Stimulated activated CD8-positive, alpha-beta memory T cell treated with anti-CD3 and anti-CD28 coated beads, Interleukin-7, amount 100 ng/mL, for 1 hour (primary cell): ENCODE measurements around the gene AGT.
"Not testable (repeated sequence)": the region's sequence is repeated elsewhere in the genome, so short reads cannot be mapped to it uniquely, and the experiment has no call there.

Source experiments
- DNase-seq, 2 donors: peaks; one replicate each; pipeline ENCODE4 v3.0.0-alpha.2; 2020; ENCODE audit warnings: low read depth in 2 of 2

Gene AGT

DNA sequence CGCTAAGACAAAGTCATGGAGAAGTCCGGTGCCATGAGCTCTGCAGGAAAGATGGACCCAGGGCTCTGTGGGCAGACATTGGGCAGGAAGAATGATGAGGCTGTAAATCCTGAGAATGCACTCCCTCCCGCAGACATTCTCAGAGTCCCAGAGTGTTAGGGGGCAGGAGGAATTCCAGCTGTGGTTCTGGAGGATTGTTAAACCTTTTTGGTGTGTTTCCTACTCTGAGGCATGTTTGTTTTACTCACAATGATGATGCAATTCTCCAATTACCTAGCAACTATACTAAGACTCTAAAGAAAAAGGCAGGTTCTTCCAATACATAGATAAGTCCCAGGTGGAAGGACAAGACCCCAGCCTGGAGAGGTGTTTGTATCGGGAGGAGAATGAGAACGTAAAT lies 30.5 kb upstream of the AGT start:
- no peak for DNase-seq

DNA sequence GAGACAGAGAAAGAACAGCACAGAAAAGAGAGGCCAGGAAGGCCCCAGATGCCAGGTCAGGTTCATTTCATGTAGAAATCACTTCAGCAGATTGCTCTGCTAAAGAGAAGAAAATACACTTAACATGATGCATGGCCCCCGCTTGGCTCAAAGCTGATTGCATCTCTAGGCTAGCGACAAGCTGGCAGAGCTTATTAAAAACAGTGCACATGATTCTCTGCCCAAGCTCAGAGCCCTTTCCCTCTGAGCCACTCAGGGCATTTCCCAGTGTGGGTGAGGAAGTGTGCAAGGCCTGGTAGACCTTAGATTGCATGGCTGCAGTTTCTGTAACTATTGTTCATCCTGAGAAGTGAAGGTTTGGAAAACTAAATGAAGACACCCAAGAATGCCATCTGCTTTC lies 30.0 kb upstream of the AGT start:
- no peak for DNase-seq

DNA sequence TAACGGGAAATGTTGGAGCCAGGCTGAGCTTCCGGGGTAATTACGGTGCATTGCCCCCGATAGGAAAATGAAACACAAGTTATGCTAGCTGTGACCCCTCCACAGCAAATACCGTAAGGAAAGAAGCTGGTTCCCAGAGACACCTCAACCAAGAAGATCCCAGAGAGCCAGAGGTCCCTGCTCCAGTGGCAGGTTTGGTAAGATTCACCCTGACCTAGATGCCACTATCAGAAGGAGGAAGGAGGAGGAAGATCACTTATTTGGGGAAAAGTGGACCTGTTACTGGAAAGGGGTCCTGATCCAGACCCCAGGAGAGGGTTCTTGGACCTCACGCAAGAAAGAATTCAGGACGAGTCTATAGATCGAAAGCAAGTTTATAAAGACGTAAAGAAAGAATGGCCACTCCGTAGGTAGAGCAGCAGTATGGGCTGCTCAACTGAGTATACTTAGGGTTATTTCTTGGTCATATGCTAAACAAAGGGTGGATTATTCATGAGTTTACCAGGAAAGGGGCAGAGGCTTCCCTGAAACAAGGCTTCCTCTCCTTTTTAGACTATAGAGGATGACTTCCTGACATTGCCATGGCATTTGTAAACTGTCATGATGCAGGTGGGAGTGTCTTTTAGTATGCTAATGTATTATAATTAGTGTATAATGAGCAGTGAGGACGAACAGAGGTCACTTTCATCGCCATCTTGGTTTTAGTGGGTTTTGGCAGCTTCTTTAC lies 25.8 kb upstream of the AGT start:
- DNase-seq, result no peak

DNA sequence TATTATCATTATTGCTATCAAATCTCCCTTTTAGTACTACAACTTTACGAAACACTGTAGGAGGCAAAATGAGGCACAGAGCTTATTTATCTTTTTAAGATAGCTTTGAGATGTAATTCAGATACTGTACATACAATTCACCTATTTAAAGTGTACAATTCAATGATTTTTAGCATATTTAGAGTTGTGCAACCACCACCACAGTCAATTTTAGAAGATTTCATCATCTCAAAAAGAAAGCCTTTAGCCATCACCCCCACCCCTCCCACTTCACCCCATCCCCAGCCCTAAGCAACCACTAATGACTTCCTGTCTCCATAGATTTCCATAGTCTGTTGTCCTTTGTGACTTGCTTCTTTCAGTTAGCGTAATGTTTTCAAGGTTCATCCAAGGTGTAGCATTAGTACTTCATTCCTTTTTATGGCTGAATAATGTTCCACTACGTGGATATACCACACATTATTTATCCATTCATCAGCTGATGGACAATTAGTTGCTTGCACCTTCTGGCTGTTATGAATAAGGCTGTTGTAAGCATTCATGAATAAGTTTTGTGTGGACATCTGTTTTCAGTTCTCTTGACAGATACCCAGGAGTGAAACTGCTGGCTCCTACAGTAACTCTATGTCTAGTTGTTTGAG lies 23.8 kb upstream of the AGT start:
- DNase-seq, result no peak

DNA sequence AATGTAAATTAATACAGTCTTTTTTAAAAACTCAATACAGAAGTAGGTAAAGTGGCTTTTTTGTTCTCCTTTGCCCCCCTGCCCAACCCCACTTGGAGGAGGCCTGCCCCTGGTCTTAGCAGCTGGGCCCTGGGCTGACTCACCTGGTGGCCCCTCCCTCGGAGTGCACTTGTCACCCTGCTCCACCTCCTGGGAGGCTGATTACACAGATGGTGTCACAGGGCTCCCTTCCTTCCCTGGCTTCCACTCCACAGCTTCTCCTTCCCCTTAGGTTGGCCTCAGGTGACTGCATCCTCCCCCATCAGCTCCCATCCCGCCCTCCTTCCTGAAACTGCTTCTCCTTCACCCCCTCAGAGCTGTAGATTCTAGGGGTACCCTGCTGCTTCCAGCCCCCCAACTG lies 21.5 kb upstream of the AGT start:
- no peak for DNase-seq

DNA sequence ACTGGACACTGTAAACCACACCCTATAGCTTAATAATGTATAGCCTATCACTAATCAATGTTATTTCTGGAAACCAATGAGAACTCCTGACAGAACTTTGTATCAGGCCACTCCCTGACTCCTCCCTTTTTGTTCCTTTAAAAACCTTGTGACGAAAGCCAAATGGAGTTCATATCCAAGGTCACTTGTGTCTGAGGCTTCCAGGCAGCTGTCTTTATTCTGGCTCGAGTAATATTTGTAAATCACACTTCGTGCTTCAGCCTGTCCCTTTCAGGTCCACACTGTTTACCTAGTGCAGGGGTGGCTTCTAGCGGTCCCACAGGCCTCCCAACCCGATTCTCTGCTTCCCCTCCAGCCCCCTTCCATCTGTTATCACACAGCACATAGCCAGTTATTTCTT lies 17.1 kb upstream of the AGT start:
- no peak for DNase-seq

DNA sequence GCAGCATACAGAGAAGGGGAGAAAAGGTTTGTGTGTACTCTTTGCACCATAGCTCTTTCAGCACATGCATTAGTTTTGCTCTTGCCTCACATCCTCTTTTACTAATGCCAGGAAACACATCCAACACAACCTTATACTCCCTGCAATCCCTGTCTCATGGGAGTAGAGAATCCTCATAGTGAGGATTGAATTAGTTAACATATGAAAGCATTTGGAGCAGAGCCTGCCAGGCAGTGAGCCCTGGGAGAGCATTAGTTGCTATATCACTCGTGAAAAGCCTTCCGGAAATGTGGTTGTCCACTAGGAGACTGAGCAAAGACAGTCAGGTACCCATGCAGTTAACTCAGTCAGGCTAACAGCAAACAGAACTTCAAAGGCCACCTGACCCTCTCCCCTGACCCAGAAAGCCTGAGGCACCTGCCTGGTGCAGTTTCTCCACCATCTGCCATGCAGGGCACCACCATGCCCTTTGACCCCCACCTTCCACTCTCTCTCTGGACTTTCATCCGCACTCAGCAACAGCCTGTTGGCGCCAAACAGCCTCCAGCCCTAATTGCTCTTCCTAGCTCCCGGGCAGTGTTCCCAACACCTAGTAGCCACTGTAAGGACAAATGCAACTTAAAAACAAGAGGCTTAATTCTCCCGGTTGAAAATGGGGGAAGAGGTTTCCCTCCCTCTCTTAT lies 14.9 kb upstream of the AGT start:
- no peak for DNase-seq

DNA sequence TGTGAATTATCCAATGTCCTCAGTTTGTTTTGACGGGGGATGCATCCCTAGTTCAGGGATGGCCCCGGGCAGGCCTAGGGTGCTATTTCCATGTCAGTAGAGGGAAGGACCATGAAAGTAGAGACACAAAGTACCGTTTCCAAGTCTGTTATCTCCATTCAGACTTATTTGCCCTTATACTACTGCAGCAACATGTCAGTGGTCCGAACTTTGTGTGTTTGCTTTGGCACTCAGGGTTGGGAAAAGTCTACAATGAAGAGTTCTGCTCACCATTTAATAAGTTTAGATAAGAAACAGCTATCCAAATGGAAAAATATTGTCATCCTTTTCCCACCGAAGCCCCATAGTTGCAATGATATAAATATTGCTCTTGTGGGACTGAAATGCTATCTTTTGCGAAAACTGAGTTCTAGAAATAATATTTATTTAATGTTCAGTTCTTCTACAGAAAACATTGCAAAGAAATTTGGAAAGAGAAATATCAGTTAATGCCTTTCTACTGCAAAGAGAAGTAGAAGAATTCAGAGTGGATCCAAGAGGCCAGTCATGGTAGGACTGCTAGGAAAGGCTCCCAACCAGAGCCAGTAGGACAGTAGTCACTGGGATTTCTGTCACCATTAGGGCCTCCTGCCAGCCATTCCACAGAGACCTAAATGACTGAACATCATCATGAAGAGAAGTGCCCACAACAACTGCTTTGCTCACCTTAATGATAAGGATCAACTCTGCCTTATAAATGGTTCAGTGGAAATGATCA lies 11.5 kb upstream of the AGT start:
- DNase-seq, result no peak

DNA sequence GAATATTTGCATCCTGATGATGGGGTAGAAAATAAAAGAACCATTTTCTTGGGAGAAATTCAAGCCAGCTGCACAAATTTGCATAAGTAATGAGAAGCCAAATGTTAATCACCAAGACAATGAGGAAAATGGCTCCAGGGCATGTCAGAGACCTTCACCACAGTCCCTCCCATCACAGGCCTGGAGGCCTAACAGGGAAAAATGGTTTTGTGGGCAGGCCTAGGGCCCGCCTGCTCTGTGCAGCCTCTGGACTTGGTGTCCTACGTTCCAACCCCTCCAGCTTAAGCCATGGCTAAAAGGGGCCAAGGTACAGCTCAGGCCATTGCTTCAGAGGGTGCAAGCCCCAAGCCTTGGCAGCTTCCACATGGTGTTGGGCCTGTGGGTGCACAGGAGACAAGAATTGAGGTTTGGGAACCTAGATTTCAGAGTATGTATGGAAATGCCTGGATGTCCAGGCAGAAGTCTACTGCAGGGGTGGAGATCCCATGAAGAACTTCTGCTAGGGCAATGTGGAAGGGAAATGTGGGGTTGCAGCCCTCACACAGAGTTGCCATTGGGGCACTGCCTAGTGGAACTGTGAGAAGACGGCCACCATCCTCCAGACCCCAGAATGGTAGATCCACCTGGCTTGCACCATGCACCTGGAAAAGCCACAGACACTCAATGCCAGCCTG lies 8.1 kb upstream of the AGT start:
- not testable (repeated sequence) for DNase-seq

DNA sequence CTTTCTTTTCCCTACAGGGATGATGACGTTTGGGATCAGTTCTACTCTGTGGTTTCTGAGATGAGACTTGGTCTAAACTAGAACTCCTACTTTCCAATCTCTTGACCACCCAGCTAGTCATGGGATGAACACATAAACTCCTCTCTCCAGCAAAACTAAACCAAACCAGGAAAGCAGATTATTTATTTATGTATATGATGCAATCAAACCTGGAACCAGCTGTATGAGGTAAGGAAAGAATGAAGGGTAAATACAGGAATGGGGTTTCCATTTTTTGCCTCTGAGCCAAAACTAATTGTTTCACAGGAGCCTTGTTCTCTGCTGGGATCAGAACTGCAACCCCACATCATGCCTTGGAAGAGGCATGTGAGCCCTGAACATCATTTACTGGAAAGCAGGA lies 3.3 kb upstream of the AGT start:
- DNase-seq, result no peak

DNA sequence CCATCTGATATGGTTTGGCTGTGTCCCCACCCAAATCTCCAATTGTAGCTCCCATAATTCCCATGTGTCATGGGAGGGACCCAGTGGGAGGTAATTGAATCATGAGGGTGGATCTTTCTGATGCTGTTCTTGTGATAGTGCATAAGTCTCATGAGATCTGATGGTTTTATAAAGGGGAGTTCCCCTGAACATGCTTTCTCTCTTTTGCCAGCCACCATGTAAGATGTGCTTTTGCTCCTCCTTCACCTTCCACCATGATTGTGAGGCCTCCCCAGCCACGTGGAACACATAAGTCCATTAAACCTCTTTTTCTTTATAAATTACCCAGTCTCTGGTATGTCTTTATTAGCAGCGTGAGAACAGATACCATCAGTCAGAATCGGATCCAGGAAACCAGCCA lies 2.5 kb upstream of the AGT start:
- DNase-seq, result not testable (repeated sequence)

DNA sequence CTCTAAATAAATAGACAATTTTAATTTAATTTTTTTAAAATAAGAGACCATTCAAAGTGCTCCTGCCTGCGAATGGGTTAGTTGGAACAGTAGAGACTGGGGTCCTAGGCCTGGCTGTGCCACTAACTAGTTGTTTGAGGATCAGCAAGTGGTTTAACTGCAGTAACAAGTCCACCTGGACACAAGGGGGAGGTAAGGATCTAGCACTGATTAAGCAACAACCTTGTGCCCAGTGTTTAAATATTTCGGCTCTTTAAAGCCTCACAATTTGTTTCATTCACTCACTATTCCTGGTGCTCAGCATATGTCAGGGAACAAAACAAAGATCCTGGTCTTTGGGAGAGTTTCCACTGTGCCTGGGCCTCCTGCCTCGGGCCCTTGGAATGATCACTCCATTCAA lies 1.6 kb upstream of the AGT start:
- no peak for DNase-seq

DNA sequence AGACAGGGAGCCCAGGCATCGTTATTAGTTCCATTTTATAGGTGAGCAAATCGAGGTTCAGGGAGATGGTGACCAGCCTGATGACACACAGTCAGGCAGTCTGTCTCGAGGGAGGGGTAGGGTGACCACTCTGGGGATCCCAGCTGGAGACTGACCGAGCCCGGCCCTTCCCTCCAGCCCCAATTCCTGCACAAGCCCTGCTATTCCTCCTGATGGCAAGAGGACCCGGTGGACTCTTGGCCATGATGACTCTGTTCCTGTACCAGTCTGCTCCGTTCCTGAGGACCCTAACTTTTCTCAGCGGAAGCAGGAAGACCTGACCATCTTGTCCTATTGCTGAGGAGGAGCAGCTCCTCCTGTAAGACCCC lies 391 bp downstream of the AGT start:
- no peak for DNase-seq

DNA sequence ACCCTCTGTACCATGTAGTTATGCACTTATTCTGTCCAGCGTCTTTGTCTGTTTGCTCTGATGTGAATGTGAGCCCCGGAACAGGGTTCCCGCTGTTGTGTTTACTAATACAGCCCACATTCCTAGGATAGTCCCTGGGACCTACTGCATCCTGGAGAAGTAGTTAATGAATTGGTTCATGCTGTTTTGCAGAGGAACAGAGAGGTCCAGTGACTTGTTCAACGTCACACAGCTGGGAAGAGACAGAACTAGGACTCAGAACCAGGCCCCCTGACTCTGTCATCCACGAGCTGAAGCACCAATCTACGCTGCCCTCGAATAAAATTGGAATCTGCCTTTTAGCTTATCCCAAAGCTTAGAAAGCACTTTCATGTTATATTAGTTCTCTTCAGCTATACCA lies 784 bp downstream of the AGT start:
- no peak for DNase-seq

DNA sequence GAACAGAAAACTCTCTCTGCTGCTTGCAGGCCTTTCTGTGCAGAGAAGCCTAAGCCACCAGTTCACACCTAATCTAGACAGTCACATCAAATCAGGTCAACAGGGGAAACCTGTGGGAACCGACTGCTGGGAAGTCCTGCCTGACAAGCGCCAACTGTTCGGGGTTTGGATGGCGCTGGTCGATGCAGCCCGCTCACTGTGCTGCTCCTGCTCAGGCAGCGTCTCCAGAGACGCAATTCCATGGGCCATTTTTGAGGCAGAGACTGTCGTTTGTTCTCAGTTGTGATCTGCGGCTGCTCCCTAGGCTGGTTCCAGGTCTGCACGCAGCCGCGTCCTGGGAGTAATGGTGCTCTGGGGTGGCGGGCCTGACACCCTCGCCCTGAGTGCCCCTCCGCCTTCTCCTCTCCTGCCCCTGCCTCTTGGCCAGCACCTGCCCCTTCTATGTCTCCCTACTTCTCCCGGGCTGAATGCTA lies 1.4 kb downstream of the AGT start:
- DNase-seq, result no peak

DNA sequence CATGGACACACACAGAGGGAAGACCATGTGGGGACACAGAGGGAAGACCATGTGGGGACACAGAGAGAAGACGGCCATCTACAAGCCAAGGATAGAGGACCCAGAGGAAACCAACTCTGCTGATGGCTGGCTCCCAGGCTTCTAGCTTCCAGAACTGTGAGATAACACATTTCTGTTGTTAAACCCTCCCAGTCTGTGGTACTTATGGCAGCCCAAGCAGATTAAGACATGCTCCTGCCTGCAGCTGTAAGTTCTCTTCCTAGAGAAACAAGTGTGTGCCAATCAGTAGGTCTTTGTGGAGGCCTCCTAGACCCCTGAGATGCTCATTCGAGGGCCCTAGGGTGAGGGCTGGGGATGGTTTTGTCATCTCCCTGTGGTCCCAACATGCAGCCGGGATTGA lies 2.7 kb downstream of the AGT start:
- no peak for DNase-seq

DNA sequence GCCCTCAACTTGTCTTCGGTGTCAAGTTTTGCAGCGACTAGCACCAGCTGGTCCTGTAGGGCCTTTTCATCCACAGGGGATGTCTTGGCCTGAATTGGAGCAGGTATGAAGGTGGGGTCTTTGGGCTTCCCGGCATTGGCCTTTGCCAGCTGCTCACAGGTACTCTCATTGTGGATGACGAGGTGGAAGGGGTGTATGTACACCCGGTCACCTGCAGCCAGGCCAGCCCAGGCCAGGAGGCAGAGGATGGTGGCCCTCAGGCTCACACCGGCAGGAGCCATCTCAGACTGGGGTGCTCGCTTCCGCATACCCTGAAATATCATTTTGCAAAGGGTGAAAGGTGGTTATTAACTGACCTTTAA lies 3.4 kb downstream of the AGT start:
- no peak for DNase-seq

DNA sequence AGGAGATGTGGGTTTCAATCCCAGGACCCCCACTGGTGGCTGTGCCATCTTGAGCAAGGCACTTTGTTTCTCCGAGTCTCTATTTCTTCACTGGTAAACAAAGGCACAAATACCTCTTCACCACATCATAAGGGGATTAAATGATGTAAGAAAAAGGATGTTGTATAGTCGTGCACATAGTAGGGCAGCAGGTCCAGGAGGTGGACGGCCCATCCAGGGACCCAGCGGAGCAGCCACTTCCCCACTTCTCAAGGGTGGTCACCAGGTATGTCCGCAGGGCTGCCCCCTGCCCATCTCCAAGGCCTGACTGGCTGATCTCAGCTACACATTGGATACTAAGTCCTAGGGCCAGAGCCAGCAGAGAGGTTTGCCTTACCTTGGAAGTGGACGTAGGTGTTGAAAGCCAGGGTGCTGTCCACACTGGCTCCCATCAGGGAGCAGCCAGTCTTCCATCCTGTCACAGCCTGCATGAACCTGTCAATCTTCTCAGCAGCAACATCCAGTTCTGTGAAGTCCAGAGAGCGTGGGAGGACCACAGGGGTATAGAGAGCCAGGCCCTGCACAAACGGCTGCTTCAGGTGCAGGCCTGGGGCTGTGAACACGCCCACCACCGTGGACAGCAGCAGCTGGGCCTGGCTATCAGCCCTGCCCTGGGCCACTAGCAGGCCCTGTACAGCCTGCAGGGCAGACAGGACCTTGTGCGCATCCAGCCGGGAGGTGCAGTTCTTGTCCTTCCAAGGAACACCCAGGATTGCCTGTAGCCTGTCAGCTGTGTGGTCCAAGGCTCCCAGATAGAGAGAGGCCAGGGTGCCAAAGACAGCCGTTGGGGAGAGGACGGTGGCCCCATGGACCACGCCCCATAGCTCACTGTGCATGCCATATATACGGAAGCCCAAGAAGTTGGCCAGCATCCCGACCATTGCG lies 4.0 kb downstream of the AGT start:
- DNase-seq, result no peak

DNA sequence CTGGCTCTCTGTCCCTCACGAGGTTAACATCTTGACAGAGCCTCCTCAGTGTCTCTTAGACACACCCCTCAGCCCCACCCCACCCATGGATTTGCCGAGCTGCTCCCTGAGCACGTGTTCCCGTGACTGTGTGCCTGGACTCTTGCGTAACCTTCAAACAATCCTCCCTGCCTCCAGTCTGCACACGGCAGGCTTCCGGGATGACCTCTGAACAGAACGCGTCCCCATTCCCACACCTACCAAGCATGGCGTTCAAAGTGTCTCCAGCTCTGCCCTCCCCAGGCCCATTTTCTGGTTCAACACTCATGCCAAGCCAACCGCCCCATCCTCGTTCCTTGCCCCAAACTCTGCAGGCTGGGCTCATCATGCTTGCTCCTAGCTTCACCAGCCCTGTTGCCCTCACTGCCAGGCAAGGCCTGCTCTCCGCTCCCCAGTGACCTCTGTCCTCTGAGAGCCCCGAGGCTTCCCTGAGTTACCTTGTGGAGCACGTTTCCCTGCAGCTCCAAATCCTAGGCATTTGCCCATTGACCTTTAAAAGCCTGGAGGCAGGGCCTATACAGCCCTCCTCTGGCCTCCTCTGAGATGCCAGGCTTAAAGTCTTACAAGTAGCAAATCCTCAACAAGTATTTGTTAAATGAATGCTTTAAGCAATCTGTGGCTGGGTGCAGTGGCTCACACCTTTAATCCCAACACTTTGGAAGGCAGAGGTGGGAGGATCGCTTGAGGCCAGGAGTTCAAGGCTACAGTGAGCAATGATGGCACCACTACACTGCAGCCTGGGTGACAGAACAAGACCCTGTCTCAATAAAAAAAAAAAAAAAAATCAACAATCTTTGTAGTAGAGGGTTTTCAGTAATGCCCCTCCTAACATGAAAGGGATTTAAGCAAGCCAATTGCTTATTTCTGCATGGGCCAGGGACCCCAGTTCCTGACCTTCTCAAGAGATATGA lies 5.0 kb downstream of the AGT start:
- DNase-seq, result no peak
